Uterus (tissue), 2 donors: ENCODE measurements around the gene ENPEP.

Experiments used
- POLR2A ChIP-seq, 2 donors: fragments of 450-650 bp; IDR thresholded peaks; one replicate each; pipeline ENCODE4 v1.6.1; 2016; ENCODE audit warnings: antibody characterized with exemption in 2 of 2, mild to moderate bottlenecking in 1 of 2, moderate library complexity in 1 of 2
- TF ChIP-seq, protein P1 (sequence below), 4 experiments: fragments of 200-600 bp in 2 of 4; fragments of 450-650 bp in 2 of 4; sonication (generic) in 2 of 4; IDR thresholded peaks; one replicate each; pipeline ENCODE4 v1.5.1; 2016 to 2019; ENCODE audit warnings: antibody characterized with exemption in 4 of 4, mild to moderate bottlenecking in 2 of 4, moderate library complexity in 1 of 4

DNA sequence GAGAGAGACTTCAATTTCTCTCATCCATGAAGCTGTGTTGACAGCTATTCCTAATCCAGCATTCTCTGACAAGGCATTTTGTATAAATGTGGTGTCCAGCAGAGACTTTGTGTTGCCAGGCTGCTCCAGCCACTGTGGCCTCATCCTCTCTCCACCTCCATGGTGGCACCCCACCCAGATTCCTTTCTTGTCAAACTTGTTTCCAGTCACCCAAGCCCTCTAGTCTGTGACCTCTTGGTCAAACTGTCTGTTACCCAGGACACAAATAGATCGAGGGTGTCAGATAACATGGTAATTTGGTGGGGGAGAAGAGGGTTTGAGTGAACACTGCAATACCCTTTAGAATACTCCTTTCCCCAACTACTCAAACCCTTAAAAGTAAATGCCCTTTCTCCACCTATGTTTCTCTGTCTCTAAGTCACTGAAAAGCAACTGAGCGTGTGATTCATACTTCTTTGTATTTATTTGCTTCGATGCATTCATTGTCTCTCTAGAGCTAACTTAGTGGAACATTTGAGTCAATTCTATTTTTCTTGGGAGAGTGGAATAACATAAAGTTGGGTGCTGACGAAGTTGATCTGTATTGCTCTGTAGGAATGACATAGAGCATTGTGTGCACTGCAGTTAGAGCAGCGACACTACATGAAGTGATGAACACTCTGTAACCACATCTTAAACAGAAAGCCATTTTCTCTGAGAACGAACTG is 133.2 kb downstream of the ENPEP start:
- TF ChIP-seq, protein P1, sequence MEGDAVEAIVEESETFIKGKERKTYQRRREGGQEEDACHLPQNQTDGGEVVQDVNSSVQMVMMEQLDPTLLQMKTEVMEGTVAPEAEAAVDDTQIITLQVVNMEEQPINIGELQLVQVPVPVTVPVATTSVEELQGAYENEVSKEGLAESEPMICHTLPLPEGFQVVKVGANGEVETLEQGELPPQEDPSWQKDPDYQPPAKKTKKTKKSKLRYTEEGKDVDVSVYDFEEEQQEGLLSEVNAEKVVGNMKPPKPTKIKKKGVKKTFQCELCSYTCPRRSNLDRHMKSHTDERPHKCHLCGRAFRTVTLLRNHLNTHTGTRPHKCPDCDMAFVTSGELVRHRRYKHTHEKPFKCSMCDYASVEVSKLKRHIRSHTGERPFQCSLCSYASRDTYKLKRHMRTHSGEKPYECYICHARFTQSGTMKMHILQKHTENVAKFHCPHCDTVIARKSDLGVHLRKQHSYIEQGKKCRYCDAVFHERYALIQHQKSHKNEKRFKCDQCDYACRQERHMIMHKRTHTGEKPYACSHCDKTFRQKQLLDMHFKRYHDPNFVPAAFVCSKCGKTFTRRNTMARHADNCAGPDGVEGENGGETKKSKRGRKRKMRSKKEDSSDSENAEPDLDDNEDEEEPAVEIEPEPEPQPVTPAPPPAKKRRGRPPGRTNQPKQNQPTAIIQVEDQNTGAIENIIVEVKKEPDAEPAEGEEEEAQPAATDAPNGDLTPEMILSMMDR (IDR thresholded peaks at IDR 0.05): no peak
- no peak for TF ChIP-seq POLR2A (IDR thresholded peaks at IDR 0.05)
